Left lung (tissue), 10 donors: ENCODE measurements around the gene KHK. TPM values are rescaled to one million over a fixed set of nuclear protein-coding genes. Genes with fewer than 3 reads are reported as not detected.

Experiments used
- ATAC-seq: fragments of 200-7000 bp; cut with Tn5 transposase; one replicate; pipeline ENCODE4 v1.9.1; 2020; ENCODE audit warnings: moderate library complexity
- DNase-seq, 4 donors: peaks; one replicate each; pipeline ENCODE4 v3.0.0-alpha.2; 2013 to 2020
- H3K27ac ChIP-seq, 2 donors: fragments of 200-600 bp; sonication (generic) in 1 of 2; one replicate each; pipeline versions ENCODE4 v1.5.0 to v1.8.0; 2020 to 2021
- H3K27me3 ChIP-seq, 2 donors: fragments of 200-600 bp; sonication (generic) in 1 of 2; one replicate each; pipeline versions ENCODE4 v1.5.0 to v1.8.0; 2020 to 2021
- H3K36me3 ChIP-seq, 2 donors: fragments of 200-600 bp; sonication (generic) in 1 of 2; one replicate each; pipeline versions ENCODE4 v1.5.0 to v1.8.0; 2020 to 2021
- H3K4me1 ChIP-seq, 2 donors: fragments of 200-600 bp; one replicate each; pipeline ENCODE4 v1.8.0; 2021
- H3K4me3 ChIP-seq, 2 donors: fragments of 200-600 bp; sonication (generic) in 1 of 2; one replicate each; pipeline versions ENCODE4 v1.5.0 to v1.8.0; 2020 to 2021; ENCODE audit warnings: mild to moderate bottlenecking in 1 of 2
- H3K9me3 ChIP-seq, 2 donors: fragments of 200-600 bp; sonication (generic) in 1 of 2; one replicate each; pipeline versions ENCODE4 v1.5.0 to v1.8.0; 2020 to 2021
- intact Hi-C, 2 donors: fragments of 100-400 bp; cut with DNase I; formaldehyde crosslinking; loops; one replicate each; pipeline versions ENCODE4 v1.11.2 to v1.14.2; 2022
- polyA plus RNA-seq, 6 donors: library from polyadenylated mRNA; unstranded; fragments of 120-200 nt; gene quantifications; one replicate each; pipeline ENCODE4 v1.2.1, GENCODE V29; 2013; ENCODE audit not compliant: insufficient read length in 6 of 6
- total RNA-seq, 2 donors: library from RNA; stranded (reverse); fragmentation: NEBNext Ultra II Directional; extraction: Animal tissue kit (Norgen Biotek cat#: 25700); gene quantifications; one replicate each; pipeline ENCODE4 v1.2.1, GENCODE V29; 2021
- TF ChIP-seq, protein P1 (sequence below), 2 donors: fragments of 200-600 bp; sonication (generic) in 1 of 2; IDR thresholded peaks; one replicate each; pipeline versions ENCODE4 v1.5.0 to v1.8.0; 2021; ENCODE audit warnings: antibody characterized with exemption in 2 of 2
- donor health status: DM: no; HTN: yes; CAD: no.
- donor health status: DM: no; HTN: no; CAD: no.

The KHK gene
- total and polyA plus RNA-seq, 8 donors = 3.8 to 11.5 (median 4.6) TPM

DNA sequence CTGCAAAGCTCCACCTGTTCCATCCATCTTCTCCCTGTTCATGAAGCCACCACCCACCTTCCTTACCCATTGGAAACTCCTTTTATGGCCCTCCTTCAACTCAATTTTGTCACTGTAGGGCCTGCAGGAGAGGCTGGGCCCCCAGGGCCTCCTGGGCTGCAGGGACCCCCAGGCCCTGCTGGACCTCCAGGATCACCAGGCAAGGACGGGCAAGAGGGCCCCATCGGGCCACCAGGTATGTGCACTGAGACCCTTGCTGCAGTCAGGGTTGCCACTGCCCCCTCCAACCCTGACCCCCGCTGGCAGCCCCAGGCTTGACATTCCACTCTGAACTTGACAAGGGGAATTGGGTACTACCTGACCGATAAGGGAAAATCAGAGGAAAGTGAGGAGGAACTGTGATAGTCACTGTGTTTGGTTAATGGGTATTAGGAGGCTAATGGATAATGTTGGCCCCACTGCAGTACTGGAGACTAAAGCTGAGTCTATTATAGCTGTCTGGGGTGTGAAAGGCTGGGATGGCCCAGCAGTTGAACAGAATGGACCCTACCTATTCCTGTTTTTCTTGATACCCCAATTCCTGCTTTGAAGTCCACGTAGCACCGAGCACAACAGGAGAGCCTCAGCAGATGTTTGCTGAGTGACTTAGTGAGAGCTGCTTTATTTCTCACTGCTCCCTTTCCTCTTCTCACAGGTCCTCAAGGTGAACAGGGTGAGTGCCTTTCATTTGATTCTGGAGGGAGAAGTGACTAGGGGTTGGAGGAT, 2.1 kb upstream of the KHK start:
- Histone ChIP-seq H3K9me3 (no peaks in the 10 kb centered on the region), H3K27me3 (no peaks in the 10 kb centered on the region), H3K4me1 (peaks cover 16 to 53% of the 10 kb centered on the region in 2 donors), H3K36me3 (peaks cover 0 to 5% of the 10 kb centered on the region in 2 donors), H3K27ac (no peak overlapping the region), H3K4me3 (no peak overlapping the region)
- intact Hi-C loops = loop anchor here in 1 of 2 donors (10.0 kb wide), 2 partner anchors 50 to 120 kb away; partner anchors contain the start of gene TMEM214
- DNase-seq = no peak
- ATAC-seq = no peak
- TF ChIP-seq, protein P1, sequence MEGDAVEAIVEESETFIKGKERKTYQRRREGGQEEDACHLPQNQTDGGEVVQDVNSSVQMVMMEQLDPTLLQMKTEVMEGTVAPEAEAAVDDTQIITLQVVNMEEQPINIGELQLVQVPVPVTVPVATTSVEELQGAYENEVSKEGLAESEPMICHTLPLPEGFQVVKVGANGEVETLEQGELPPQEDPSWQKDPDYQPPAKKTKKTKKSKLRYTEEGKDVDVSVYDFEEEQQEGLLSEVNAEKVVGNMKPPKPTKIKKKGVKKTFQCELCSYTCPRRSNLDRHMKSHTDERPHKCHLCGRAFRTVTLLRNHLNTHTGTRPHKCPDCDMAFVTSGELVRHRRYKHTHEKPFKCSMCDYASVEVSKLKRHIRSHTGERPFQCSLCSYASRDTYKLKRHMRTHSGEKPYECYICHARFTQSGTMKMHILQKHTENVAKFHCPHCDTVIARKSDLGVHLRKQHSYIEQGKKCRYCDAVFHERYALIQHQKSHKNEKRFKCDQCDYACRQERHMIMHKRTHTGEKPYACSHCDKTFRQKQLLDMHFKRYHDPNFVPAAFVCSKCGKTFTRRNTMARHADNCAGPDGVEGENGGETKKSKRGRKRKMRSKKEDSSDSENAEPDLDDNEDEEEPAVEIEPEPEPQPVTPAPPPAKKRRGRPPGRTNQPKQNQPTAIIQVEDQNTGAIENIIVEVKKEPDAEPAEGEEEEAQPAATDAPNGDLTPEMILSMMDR (IDR thresholded peaks at IDR 0.05) = no peak

DNA sequence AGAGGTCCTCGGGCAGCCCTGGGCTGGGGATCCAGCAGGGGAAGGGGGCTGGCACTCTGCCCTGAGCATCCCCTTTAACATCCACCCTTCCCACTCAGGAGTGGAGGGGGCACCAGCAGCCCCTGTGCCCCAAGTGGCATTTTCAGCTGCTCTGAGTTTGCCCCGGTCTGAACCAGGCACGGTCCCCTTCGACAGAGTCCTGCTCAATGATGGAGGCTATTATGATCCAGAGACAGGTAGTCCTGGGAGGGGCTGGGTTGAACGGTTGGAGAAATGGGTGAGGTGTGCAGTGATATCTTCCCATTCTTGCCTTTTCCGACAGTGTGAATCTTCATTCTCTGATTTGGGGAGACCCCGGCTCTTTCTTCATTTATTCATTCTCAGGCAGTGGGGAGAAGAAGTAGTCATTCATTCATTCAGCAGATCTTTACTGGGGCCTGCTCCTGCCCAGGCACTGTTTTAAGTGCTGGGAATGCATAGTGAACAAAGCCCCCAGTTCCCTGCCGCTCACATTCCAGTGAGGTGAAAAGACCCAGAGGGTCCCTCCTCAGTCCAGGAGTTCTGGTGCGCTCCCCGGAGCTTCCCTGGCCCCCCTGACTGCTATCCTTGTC, 1.4 kb upstream of the KHK start:
- H3K4me1 ChIP-seq = peaks cover 16 to 49% of the 10 kb centered on the region in 2 donors
- no peaks in the 10 kb centered on the region for H3K27me3 ChIP-seq
- peak overlapping the region; percentile 44 to 68 for H3K4me3 ChIP-seq
- H3K36me3 ChIP-seq = peaks cover 0 to 5% of the 10 kb centered on the region in 2 donors
- DNase-seq = no peak
- H3K27ac ChIP-seq = peak overlapping the region; percentile 91 to 93
- no peak for ATAC-seq
- H3K9me3 ChIP-seq = no peaks in the 10 kb centered on the region
- intact Hi-C loops = loop anchor here in 1 of 2 donors (10.0 kb wide), 2 partner anchors 50 to 120 kb away; partner anchors contain the start of gene TMEM214
- TF ChIP-seq, protein P1 (IDR thresholded peaks at IDR 0.05) = no peak

DNA sequence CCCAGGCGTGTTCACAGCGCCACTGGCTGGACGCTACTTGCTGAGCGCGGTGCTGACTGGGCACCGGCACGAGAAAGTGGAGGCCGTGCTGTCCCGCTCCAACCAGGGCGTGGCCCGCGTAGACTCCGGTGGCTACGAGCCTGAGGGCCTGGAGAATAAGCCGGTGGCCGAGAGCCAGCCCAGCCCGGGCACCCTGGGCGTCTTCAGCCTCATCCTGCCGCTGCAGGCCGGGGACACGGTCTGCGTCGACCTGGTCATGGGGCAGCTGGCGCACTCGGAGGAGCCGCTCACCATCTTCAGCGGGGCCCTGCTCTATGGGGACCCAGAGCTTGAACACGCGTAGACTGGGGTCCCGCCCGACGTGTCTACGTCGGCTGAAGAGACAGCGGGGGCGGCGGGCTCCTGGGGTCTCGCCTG, 891 bp upstream of the KHK start:
- peak overlapping the region; percentile 44 to 68 for H3K4me3 ChIP-seq
- TF ChIP-seq, protein P1 (IDR thresholded peaks at IDR 0.05) = peak in 1 of 2 donors; percentile 31
- peaks cover 16 to 43% of the 10 kb centered on the region in 2 donors for H3K4me1 ChIP-seq
- H3K27me3 ChIP-seq = no peaks in the 10 kb centered on the region
- DNase-seq (peak in 3 of 4 donors; percentile 71 to 93 (median 85)), ATAC-seq (peak; percentile 69)
- H3K27ac ChIP-seq = peak overlapping the region; percentile 91 to 93
- H3K9me3 ChIP-seq = no peaks in the 10 kb centered on the region
- peaks cover 0 to 5% of the 10 kb centered on the region in 2 donors for H3K36me3 ChIP-seq
- intact Hi-C loops = loop anchor here in 1 of 2 donors (10.0 kb wide), 2 partner anchors 51 to 121 kb away; partner anchors contain the start of gene TMEM214

DNA sequence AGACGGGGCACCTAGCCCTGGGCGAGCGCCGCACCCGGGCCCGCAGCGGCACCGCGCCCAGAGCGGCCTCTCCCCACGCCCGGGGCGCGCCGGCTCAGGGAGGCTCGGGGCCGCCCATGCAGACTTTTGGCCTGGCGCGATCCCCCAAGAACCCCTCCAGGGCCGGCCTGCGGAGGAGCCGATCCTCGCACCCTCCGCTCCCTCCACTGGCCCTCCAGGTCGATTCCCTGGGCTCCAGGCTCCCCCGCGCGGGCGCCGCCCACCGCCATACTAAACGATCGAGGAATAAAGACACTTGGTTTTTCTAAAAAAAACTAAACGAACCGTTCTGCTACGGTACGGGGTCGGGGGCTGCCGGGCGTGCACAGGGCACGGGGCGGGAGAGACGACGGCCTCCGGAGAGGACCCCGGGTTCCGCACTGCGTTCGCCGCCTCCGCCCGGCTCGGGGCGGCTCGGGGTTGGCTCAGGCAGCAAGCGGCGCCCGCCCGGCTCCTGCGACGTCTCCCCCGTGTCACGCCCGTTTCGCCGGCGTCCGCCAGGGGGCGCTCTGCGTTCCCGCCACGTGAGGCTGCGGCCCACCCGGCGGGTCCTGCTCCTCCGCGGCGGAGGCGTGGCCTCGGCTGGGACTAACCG, 365 bp upstream of the KHK start:
- peak; percentile 94 to 100 (median 96) for DNase-seq
- intact Hi-C loops = loop anchor here in 1 of 2 donors (10.0 kb wide), 2 partner anchors 51 to 121 kb away; partner anchors contain the start of gene TMEM214
- H3K4me1 ChIP-seq = peaks cover 14 to 40% of the 10 kb centered on the region in 2 donors
- no peaks in the 10 kb centered on the region for H3K27me3 ChIP-seq
- ATAC-seq = peak; percentile 91
- peak overlapping the region; percentile 44 to 68 for H3K4me3 ChIP-seq
- peaks cover 0 to 5% of the 10 kb centered on the region in 2 donors for H3K36me3 ChIP-seq
- TF ChIP-seq, protein P1 (IDR thresholded peaks at IDR 0.05) = peak; percentile 81 to 97
- H3K27ac ChIP-seq = peak overlapping the region; percentile 91 to 93
- H3K9me3 ChIP-seq = no peaks in the 10 kb centered on the region
